Mesothelial cell of epicardium (in vitro differentiated cells): ENCODE data around the gene TAF9. TPM values are rescaled to one million over a fixed set of nuclear protein-coding genes. Genes with fewer than 3 reads are reported as not detected.
"Not testable (repeated sequence)": the region's sequence is repeated elsewhere in the genome, so short reads cannot be mapped to it uniquely, and the experiment has no call there.

Experiments
- DNase-seq, 2 experiments: peaks; one replicate each; pipeline ENCODE4 v3.0.0; 2021; ENCODE audit warnings: low spot score in 2 of 2; ENCODE audit not compliant: unreplicated experiment in 2 of 2
- H3K27ac Mint-ChIP-seq: 2 replicates; pipeline ENCODE4 v1.8.0; 2021; ENCODE audit warnings: mixed read lengths
- H3K27me3 Mint-ChIP-seq: 2 replicates; pipeline ENCODE4 v1.8.0; 2021; ENCODE audit warnings: low read depth, mixed read lengths
- H3K36me3 Mint-ChIP-seq: 2 replicates; pipeline ENCODE4 v1.8.0; 2021; ENCODE audit warnings: mixed read lengths
- H3K4me1 Mint-ChIP-seq: 2 replicates; pipeline ENCODE4 v1.8.0; 2021; ENCODE audit warnings: mixed read lengths
- H3K4me3 Mint-ChIP-seq: 2 replicates; pipeline ENCODE4 v1.8.0; 2021; ENCODE audit warnings: mild to moderate bottlenecking, moderate library complexity, mixed read lengths
- H3K9me3 Mint-ChIP-seq: 2 replicates; pipeline ENCODE4 v1.8.0; 2021; ENCODE audit warnings: mixed read lengths
- CTCF ChIP-seq: fragments of 200-600 bp; sonication (generic); IDR thresholded peaks from one replicate; pipeline ENCODE4 v1.5.0; 2021; ENCODE audit warnings: antibody characterized with exemption; ENCODE audit not compliant: unreplicated experiment
- total RNA-seq: library from RNA; stranded (reverse); gene quantifications from 3 replicates; pipeline ENCODE4 v1.2.1, GENCODE V29; 2021

Gene TAF9
- total RNA-seq, 1 donor from 2014 or later = 49.0 TPM

GRCh38 chr5:69334793-69335268, 34.5 kb downstream of the TAF9 start:
- Mint-ChIP-seq H3K4me3 (peak overlapping the region; percentile 34), H3K27me3 (no peaks in the 10 kb centered on the region), H3K27ac (no peak overlapping the region), H3K36me3 (no peaks in the 10 kb centered on the region), H3K4me1 (peaks cover 9% of the 10 kb centered on the region), H3K9me3 (no peaks in the 10 kb centered on the region)
- peak; percentile 64 to 83 for DNase-seq
- peak; percentile 33 for TF ChIP-seq CTCF

- not testable (repeated sequence) for DNase-seq, H3K27me3 Mint-ChIP-seq, H3K4me3 Mint-ChIP-seq, H3K9me3 Mint-ChIP-seq, H3K36me3 Mint-ChIP-seq, H3K4me1 Mint-ChIP-seq, H3K27ac Mint-ChIP-seq
Observed at GRCh38 chr5:69333668-69334315, 35.5 kb downstream of the TAF9 start.

- no peaks in the 10 kb centered on the region for H3K36me3 Mint-ChIP-seq
- peak overlapping the region; percentile 59 for H3K27ac Mint-ChIP-seq
- H3K4me3 Mint-ChIP-seq = peak overlapping the region; percentile 80
- H3K27me3 Mint-ChIP-seq = no peaks in the 10 kb centered on the region
- TF ChIP-seq CTCF = no peak
- DNase-seq = no peak
- H3K9me3 Mint-ChIP-seq = no peaks in the 10 kb centered on the region
- peaks cover 9% of the 10 kb centered on the region for H3K4me1 Mint-ChIP-seq
Observed at GRCh38 chr5:69331528-69332445, 37.5 kb downstream of the TAF9 start.

- Mint-ChIP-seq H3K36me3 (no peaks in the 10 kb centered on the region), H3K9me3 (no peaks in the 10 kb centered on the region), H3K4me3 (no peak overlapping the region), H3K27me3 (no peaks in the 10 kb centered on the region), H3K4me1 (peaks cover 9% of the 10 kb centered on the region), H3K27ac (no peak overlapping the region)
- no peak for TF ChIP-seq CTCF
- no peak for DNase-seq
Observed at GRCh38 chr5:69329905-69330489, 39.3 kb downstream of the TAF9 start.

GRCh38 chr5:69326365-69326764, 43.0 kb downstream of the TAF9 start:
- no peaks in the 10 kb centered on the region for H3K4me1 Mint-ChIP-seq
- peaks cover 2% of the 10 kb centered on the region for H3K36me3 Mint-ChIP-seq

More at GRCh38 chr5:69326365-69326764, 43.0 kb downstream of the TAF9 start:
- no peaks in the 10 kb centered on the region for H3K27me3 Mint-ChIP-seq
- no peak for TF ChIP-seq CTCF
- no peaks in the 10 kb centered on the region for H3K9me3 Mint-ChIP-seq
- DNase-seq = no peak
- H3K27ac Mint-ChIP-seq = no peak overlapping the region
- no peak overlapping the region for H3K4me3 Mint-ChIP-seq
